ENCODE measurements around the gene ARID3B. TPM values are rescaled to one million over a fixed set of nuclear protein-coding genes. Genes with fewer than 3 reads are reported as not detected.

ARID3B gene
- total RNA-seq, 4 donors from 2014 or later, result 5.9 to 7.7 (median 6.2) TPM

DNA sequence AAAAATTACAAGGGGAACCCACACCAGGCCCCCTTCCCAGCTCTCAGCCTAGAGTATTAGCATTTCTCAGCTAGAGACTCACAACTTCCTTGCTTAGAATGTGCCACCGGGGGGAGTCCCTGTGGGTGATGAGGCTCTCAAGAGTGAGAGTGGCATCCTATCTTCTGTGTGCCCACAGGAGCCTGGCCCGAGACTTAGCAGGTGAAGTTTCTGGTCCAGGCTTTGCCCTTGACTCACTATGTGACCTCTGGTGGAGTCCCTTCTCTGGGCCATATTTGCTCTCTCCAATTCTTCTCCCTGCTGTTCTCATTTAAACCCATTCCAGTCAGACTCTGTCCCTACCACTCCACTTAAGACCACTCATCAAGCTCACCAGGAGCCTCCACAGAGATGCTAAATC lies 92.8 kb downstream of the ARID3B start:
- Histone ChIP-seq H3K4me1 (no peaks in the 10 kb centered on the region), H3K4me3 (replicated peaks in 1 of 3) (no peak overlapping the region), H3K27me3 (no peaks in the 10 kb centered on the region), H3K27ac (no peak overlapping the region), H3K36me3 (peaks cover 37 to 69% of the 10 kb centered on the region in 2 donors), H3K9me3 (no peaks in the 10 kb centered on the region)
- WGBS, 2 donors, result 78 to 86% methylated on average over 1 to 2 of the region's 2 CpGs
- intact Hi-C loops (cut with DNase I), result loop anchor here (2.0 to 5.0 kb wide), 2 partner anchors 135 to 324 kb away; partner anchors contain the start of gene RPP25
- DNase-seq, result no peak
- no peak for TF ChIP-seq POLR2A (IDR thresholded peaks at IDR 0.05)
- TF ChIP-seq, protein P1, sequence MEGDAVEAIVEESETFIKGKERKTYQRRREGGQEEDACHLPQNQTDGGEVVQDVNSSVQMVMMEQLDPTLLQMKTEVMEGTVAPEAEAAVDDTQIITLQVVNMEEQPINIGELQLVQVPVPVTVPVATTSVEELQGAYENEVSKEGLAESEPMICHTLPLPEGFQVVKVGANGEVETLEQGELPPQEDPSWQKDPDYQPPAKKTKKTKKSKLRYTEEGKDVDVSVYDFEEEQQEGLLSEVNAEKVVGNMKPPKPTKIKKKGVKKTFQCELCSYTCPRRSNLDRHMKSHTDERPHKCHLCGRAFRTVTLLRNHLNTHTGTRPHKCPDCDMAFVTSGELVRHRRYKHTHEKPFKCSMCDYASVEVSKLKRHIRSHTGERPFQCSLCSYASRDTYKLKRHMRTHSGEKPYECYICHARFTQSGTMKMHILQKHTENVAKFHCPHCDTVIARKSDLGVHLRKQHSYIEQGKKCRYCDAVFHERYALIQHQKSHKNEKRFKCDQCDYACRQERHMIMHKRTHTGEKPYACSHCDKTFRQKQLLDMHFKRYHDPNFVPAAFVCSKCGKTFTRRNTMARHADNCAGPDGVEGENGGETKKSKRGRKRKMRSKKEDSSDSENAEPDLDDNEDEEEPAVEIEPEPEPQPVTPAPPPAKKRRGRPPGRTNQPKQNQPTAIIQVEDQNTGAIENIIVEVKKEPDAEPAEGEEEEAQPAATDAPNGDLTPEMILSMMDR (IDR thresholded peaks at IDR 0.05), result no peak

DNA sequence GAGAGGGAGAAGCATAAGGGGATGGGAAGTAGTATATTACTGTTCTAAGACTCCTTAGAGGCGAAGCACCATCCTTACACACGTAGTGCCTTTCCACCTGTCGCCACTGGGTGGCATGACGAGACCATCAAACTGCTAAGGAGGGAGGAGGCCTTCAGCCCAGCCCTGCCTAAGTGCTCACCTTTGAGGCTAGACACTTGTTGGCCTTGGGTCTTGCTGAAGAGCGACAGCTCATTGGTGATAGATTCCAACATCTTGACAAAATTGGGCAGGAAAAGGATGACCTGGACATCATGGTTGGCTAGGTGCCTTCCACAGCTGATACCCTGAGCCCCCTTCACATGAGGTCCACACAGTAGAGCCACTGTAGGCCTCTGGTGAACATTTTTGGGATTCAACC lies 94.2 kb downstream of the ARID3B start:
- WGBS, 2 donors, result 21 to 33% methylated on average over 5 of the region's 5 CpGs
- peak; percentile 64 to 73 for DNase-seq
- Histone ChIP-seq H3K27ac (no peak overlapping the region), H3K4me3 (replicated peaks in 1 of 3) (no peak overlapping the region), H3K9me3 (no peaks in the 10 kb centered on the region), H3K27me3 (no peaks in the 10 kb centered on the region), H3K36me3 (peaks cover 30 to 70% of the 10 kb centered on the region in 2 donors), H3K4me1 (no peaks in the 10 kb centered on the region)
- intact Hi-C loops (cut with DNase I), result loop anchor here (2.0 kb wide), 1 partner anchor 134 kb away; no protein-coding TSS in a partner anchor
- TF ChIP-seq POLR2A (IDR thresholded peaks at IDR 0.05), result no peak
- TF ChIP-seq, protein P1 (IDR thresholded peaks at IDR 0.05), result peak; percentile 78 to 97 (median 85)

DNA sequence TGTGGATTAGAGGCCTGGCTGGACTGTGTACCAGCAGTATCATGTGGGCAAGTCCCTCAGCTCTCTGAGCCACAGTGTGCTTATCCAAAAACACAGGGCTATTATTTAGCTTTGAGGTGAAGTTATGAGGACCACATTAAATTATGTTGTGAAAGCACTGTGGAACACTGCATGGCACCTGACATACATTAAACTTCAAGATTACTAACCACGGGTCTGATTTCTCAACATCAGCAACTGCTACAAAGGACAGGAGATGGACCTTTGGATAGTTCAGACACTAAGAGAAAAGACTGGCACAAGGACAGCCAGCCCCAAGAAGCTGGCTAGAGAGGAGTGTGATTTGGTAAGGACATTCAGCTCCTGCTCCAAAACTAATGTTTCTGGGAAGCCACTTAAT lies 96.0 kb downstream of the ARID3B start:
- Histone ChIP-seq H3K27me3 (no peaks in the 10 kb centered on the region), H3K4me3 (replicated peaks in 1 of 3) (no peak overlapping the region), H3K36me3 (peaks cover 21 to 59% of the 10 kb centered on the region in 2 donors), H3K4me1 (peaks cover 11 to 14% of the 10 kb centered on the region in 2 donors), H3K9me3 (no peaks in the 10 kb centered on the region), H3K27ac (no peak overlapping the region)
- WGBS, 2 donors, result 81 to 100% methylated on average over 1 of the region's 1 CpG
- no peak for TF ChIP-seq POLR2A (IDR thresholded peaks at IDR 0.05)
- TF ChIP-seq, protein P1 (IDR thresholded peaks at IDR 0.05), result no peak
- intact Hi-C loops (cut with DNase I), result no loop called here
- no peak for DNase-seq

- Histone ChIP-seq H3K4me1 (peaks cover 38 to 39% of the 10 kb centered on the region in 2 donors), H3K4me3 (replicated peaks in 1 of 3) (no peak overlapping the region), H3K27ac (peak overlapping the region; percentile 75 to 96 (median 85)), H3K36me3 (peaks cover 7 to 26% of the 10 kb centered on the region in 2 donors), H3K9me3 (no peaks in the 10 kb centered on the region), H3K27me3 (no peaks in the 10 kb centered on the region)
- DNase-seq, result no peak
- intact Hi-C loops (cut with DNase I), result no loop called here
- 81 to 85% methylated on average over 1 of the region's 1 CpG for WGBS, 2 donors
- TF ChIP-seq POLR2A (IDR thresholded peaks at IDR 0.05), result no peak
- TF ChIP-seq, protein P1 (IDR thresholded peaks at IDR 0.05), result no peak
Observed at GRCh38 chr15:74641151-74641550, 100.1 kb downstream of the ARID3B start.

GRCh38 chr15:74642348-74642733 lies 101.3 kb downstream of the ARID3B start:
- Histone ChIP-seq H3K27ac (peak overlapping the region; percentile 75 to 96 (median 85)), H3K9me3 (no peaks in the 10 kb centered on the region), H3K36me3 (peaks cover 7 to 17% of the 10 kb centered on the region in 2 donors), H3K27me3 (no peaks in the 10 kb centered on the region), H3K4me3 (replicated peaks in 1 of 3) (no peak overlapping the region), H3K4me1 (peaks cover 43 to 49% of the 10 kb centered on the region in 2 donors)
- no peak for DNase-seq
- TF ChIP-seq, protein P1 (IDR thresholded peaks at IDR 0.05), result no peak
- TF ChIP-seq POLR2A (IDR thresholded peaks at IDR 0.05), result no peak
- 29 to 37% methylated on average over 4 of the region's 4 CpGs for WGBS, 2 donors
- intact Hi-C loops (cut with DNase I), result no loop called here

Measured in thyroid gland (tissue), 4 donors.